HG02973 (cell line): ENCODE results near the gene POTEF.
"Not testable (repeated sequence)": the region's sequence is repeated elsewhere in the genome, so short reads cannot be mapped to it uniquely, and the experiment has no call there.

Experiments used
- ATAC-seq: cut with Tn5 transposase; IDR thresholded peaks from one replicate; pipeline ENCODE4 v1.9.1; 2021; ENCODE audit warnings: moderate library complexity; ENCODE audit not compliant: unreplicated experiment

Gene POTEF

DNA sequence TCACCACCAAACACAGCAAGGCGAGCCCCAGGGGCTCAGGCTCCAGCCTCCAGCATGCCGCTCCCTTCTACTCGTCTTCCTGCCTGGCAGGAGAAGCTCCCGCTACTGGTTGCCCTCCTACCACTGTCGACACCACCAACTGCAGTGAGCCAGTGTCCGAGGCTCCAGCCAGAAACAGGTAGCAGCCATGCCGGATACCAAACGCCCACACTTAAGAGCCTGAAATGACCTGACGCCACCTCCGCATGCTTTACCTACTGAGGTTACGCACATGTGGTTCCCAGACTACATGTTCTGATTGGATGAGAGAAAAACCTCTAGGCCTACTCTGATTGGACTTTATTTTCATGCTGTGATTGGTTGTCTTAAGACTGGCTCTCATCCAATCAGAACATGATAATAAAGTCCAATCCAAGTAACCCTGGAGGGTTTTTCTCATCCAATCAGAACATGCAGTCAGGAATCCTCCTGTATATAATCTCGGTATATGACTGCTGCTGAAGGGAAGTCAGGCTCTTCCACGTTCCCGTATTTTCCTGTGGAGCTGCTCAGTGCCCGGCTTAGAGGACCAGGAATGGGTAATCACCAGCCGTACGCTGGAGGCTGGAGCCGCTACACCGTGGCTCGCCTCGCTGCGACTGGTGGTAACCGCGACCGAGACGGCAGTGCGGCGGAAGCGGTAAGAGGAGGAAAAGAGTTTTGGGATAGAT, at the start of gene POTEF:
Gene POTEF (minus strand): TSS at position 103 of the 710 bp plus-strand sequence. CDS start 8,707 bp downstream, outside the sequence.
- ATAC-seq: not testable (repeated sequence)

GRCh38 chr2:130174866-130175265, 45.8 kb upstream of the POTEF start:
- ATAC-seq: peak; percentile 68

DNA sequence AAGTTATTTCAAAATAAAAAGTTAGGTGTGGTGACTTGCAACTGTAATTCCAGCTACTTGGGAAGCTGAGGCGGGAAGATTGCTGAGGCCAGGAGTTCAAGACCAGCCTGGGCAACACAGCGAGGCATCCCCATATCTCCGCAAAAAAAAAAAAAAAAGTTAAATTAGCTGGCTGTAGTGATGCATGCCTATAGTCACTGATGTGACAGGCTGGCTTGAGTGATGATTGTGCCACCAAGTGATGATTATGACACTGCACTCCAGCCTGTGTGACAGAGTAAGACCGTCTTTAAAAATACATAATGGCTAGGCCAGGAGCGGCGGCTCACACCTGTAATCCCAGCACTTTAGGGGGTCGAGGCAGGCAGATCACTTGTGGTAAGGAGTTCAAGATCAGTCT, 40.9 kb upstream of the POTEF start:
- no peak for ATAC-seq

GRCh38 chr2:130169163-130169562, 40.1 kb upstream of the POTEF start:
- not testable (repeated sequence) for ATAC-seq

- not testable (repeated sequence) for ATAC-seq
Observed at GRCh38 chr2:130166611-130167010, 37.6 kb upstream of the POTEF start.

DNA sequence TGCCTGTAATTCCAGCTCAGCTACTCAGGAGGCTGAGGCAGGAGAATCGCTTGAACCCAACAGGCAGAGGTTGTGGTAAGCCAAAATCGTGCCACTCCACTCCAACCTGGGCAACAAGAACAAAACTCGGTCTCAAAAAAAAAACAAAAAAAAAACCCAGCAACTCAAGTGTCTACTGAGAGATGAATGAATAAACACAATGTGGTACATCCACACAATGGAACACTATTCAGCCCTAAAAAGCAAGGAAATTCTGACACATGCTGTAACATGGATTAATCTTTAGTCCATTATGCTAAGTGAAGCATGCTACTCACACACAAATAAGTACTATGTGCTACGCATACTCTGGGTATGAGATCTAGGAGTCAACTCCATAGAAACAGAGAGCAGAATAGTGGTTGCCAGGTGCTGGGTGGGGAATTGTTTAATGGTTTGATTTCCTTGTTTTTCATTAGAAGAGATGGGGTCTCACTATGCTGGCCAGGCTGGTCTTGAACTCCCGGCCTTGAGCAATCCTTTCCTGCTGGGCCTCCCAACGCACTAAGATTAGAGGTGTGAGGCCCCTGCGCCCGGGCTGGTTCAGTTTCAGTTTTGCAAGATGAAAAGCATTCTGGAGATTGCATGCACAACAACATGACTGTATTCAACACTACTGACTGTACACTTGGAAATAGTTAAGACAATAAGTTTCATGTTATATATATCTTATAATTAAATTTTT, 36.4 kb upstream of the POTEF start:
- no peak for ATAC-seq

DNA sequence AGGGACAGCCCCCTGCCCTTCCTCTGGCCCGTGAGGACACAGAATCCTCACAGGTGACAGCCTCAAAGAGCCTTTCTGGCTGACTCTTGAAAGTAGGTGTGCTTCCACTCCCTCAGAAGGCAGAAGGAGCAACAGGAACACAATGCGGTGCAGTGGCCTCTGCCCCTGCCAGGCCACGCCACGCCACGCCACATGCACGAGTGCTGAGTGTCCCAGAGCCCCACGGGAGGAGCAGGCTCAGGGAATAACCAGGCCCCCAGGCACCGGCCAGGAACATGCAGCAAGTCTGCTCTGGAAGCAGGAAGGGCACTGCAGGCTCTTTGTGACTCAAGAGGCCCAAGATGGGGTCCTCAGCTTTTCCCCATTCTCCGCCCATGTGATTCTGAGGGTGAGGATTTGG, 33.9 kb upstream of the POTEF start:
- ATAC-seq: no peak

DNA sequence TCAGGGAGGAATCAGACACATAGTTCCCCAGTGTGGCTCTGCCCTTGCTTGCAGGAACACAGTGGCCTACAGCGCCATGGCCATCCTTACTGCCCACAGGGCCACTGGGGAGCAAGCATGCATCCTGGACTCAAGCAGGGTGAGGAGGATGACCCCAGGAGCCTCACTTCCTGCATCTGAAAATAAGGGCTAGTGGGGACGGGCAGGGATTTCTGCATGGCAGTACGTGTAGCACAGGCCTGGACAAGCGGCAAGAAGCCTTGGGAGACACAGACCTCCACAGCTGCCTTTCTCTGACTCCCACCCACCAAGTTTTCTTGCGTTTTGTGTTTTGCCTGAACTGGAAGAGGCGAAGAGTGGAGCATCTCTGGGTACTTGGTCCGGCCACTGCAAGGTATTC, 33.5 kb upstream of the POTEF start:
- not testable (repeated sequence) for ATAC-seq

DNA sequence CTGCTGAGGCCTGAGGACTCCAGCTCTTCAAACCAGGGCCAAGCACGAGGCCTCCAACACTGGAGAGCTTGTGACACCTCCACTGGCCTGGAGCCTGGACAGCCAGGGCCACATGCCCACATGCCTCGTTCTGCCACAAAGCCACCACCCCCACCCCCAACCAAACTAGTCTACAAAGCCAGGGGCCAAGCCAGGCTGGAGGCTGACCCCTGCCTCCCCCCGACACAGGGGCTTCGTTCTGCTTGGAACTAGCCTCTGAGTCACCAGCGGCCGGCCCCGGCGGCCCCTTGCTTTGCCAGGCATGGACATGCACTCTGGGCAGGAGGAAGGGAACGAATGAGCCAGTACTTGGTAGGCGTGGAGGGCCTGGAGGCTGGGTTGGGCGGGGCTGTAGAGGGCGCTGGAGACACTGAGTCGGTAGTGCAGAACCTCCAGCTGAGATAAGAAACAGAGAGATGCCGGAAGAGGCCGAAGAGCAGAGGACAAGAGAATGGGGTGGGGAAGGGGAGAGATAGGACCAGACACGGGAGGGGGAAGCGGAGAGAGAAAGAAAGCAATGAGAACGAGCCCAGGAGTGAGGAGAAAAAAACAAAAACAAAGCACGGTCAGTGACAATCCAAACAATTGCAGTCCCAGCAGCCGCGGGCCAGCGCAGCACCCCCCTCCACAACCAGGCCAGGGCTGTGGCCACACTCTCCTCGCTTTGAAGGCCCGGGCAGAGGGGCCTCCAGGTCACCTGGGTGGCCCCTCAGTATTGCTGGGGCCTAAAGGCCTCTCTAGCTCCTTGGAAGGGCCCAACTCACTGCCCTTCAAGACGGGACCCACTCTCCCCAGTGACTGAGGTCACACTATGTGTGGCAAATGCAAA, 32.0 kb upstream of the POTEF start:
- not testable (repeated sequence) for ATAC-seq

GRCh38 chr2:130160131-130160530, 31.1 kb upstream of the POTEF start:
- no peak for ATAC-seq

GRCh38 chr2:130159376-130159775, 30.4 kb upstream of the POTEF start:
- ATAC-seq: not testable (repeated sequence)

- no peak for ATAC-seq
Observed at GRCh38 chr2:130158631-130159030, 29.6 kb upstream of the POTEF start.

DNA sequence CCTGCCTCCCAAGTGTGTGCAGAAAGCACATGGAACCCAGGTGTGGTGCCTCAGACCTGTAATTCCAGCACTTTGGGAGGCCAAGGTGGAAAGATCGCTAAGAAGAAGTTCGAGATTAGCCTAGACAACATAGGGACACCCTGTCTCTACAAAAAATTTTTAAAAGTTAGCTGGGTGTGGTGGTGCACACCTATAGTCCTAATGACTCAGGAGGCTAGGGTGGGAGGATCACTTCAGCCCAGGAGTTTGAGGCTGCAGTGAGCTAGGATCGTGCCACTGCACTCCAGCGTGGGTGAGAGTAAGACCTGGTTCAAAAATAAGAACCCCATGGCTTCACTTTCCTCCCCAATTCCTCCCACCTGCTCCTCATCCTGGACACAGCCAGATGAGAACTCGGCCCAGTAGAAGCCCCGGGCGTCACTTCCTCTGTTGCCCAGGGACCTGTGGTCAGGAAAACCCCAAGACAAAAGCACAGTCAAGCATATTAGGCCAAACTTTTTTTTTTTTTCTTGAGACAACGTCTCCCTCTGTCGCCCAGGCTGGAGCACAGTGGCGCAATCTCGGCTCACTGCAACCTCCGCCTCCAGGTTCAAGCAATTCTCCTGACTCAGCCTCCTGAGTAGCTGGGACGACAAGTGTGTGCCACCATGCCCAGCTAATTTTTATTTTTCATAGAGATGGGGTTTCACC, 28.9 kb upstream of the POTEF start:
- ATAC-seq: peak; percentile 85

GRCh38 chr2:130157354-130157753, 28.3 kb upstream of the POTEF start:
- ATAC-seq: peak; percentile 23

- no peak for ATAC-seq
Observed at GRCh38 chr2:130156624-130157004, 27.6 kb upstream of the POTEF start.

GRCh38 chr2:130155956-130156623, 27.1 kb upstream of the POTEF start:
- not testable (repeated sequence) for ATAC-seq

DNA sequence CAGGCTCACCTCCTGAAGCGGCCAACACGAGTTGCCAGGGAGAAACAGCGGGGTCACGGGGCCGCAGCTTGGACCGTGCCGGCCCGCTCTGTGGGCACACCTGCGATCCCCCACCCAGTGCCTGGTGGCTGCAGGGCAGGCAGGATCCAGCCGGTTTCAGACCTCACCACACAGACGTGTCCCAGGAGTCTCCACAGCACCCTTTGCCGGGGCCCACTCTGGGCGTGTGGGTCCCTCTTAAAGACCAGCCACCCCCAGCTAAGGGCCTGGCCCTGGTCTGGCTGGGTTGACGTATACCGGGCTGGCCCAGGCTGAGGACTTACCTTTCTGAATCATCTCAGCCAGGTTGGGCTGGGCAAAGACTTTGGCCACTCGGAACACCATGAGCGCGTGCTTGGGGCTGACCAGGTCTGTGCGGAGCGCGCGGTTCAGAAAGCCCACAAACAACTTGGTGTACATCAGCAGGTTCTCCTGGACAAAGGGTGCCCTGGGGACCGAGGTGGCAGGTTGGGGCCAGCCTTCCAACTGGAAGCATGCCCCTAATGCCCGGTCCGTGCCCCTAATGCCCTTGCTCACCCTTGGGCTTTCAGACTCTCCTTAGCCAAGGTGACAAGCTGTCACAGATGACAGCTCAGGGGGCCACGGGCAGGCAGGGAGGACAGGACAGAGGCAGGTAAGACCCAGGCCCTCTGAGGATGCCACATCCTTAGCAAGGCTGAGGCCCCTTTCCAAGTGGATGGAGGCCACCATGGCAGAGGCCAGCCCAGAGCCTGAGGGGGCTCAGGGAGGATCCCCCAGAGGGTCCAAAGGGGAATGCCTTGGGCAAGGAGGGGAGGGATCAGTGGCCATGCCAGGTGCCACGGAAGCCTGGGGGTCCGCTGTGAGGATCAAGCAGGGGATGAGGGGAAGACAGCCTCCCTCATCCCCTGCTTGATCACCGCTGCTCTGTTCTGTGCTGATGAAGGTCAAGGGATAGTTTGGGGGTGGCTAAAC, 26.0 kb upstream of the POTEF start:
- no peak for ATAC-seq

GRCh38 chr2:130154423-130154770, 25.4 kb upstream of the POTEF start:
- not testable (repeated sequence) for ATAC-seq
